Prostate gland (tissue), 2 donors: ENCODE data around the gene TOP2A. TPM values are rescaled to one million over a fixed set of nuclear protein-coding genes. Genes with fewer than 3 reads are reported as not detected.

ENCODE experiments used
- DNase-seq: peaks from one replicate; pipeline ENCODE4 v3.0.0-alpha.2; 2019; ENCODE audit warnings: low spot score
- H3K27ac ChIP-seq, 2 donors: fragments of 200-600 bp; sonication (generic); 2 replicates each; pipeline ENCODE4 v1.5.1; 2017 to 2019
- H3K27me3 ChIP-seq: fragments of 200-600 bp; sonication (generic); replicated peaks from 2 replicates; pipeline ENCODE4 v1.5.1; 2019; ENCODE audit not compliant: insufficient read depth
- H3K36me3 ChIP-seq, 2 donors: fragments of 200-600 bp; sonication (generic); 1 replicate in 1 of 2; 2 replicates in 1 of 2; pipeline versions ENCODE4 v1.5.1 to v1.8.1; 2017 to 2019
- H3K4me1 ChIP-seq: fragments of 200-600 bp; sonication (generic); replicated peaks from 2 replicates; pipeline ENCODE4 v1.5.1; 2019
- H3K4me3 ChIP-seq, 2 donors: fragments of 200-600 bp; sonication (generic); 2 replicates each; pipeline ENCODE4 v1.5.1; 2017 to 2019
- H3K9me3 ChIP-seq: fragments of 200-600 bp; sonication (generic); 2 replicates; pipeline ENCODE4 v1.5.1; 2017
- CTCF ChIP-seq, 4 experiments: fragments of 200-600 bp in 2 of 4; fragments of 450-650 bp in 2 of 4; sonication (generic) in 2 of 4; IDR thresholded peaks; 1 replicate in 3 of 4; 2 replicates in 1 of 4; pipeline ENCODE4 v1.5.1; 2016 to 2019; ENCODE audit warnings: antibody characterized with exemption in 4 of 4, mild to moderate bottlenecking in 2 of 4, moderate library complexity in 2 of 4
- POLR2A ChIP-seq: fragments of 450-650 bp; IDR thresholded peaks from one replicate; pipeline ENCODE4 v1.6.1; 2016; ENCODE audit warnings: antibody characterized with exemption, mild to moderate bottlenecking
- POLR2AphosphoS5 ChIP-seq: sonication (generic); formaldehyde crosslinking; IDR thresholded peaks from one replicate; pipeline ENCODE4 v1.6.1; 2017; ENCODE audit warnings: antibody characterized with exemption
- WGBS: methylation state at CpG from one replicate; pipeline ENCODE4 v1.1.5; 2018; 5-methylcytosine and 5-hydroxymethylcytosine counted together
- intact Hi-C: fragments of 100-400 bp; cut with DNase I; formaldehyde crosslinking; loops from one replicate; pipeline ENCODE4 v1.14.2; 2022
- total RNA-seq, 2 donors: library from RNA; depleted of rRNA; stranded (reverse); fragments of >200 nt; gene quantifications; one replicate each; pipeline ENCODE4 v1.1.0, GENCODE V29; 2016

The TOP2A gene
- total RNA-seq, 2 donors from 2014 or later = 3.1 to 15.9 TPM

- no peak overlapping the region for H3K27ac ChIP-seq
- WGBS = 54% methylated on average over 17 of the region's 17 CpGs
- no peak for DNase-seq
- intact Hi-C loops = no loop called here
- no peaks in the 10 kb centered on the region for H3K27me3 ChIP-seq
- peaks cover 38% of the 10 kb centered on the region for H3K4me1 ChIP-seq
- H3K36me3 ChIP-seq = no peaks in the 10 kb centered on the region
- no peak for TF ChIP-seq CTCF (IDR thresholded peaks at IDR 0.05)
- TF ChIP-seq POLR2AphosphoS5 = no peak
- H3K4me3 ChIP-seq = no peak overlapping the region
- H3K9me3 ChIP-seq = no peaks in the 10 kb centered on the region
These were observed 66.9 kb downstream of the TOP2A start for GRCh38 chr17:40350689-40351358.

- Histone ChIP-seq H3K9me3 (no peaks in the 10 kb centered on the region), H3K36me3 (no peaks in the 10 kb centered on the region), H3K27me3 (no peaks in the 10 kb centered on the region), H3K4me1 (peaks cover 43% of the 10 kb centered on the region), H3K27ac (no peak overlapping the region), H3K4me3 (no peak overlapping the region)
- intact Hi-C loops = loop anchor here (5.0 kb wide), 1 partner anchor 38 kb away; no protein-coding TSS in a partner anchor
- DNase-seq = peak; percentile 42
- TF ChIP-seq POLR2AphosphoS5 (no peak), CTCF (IDR thresholded peaks at IDR 0.05) (no peak)
- 28% methylated on average over 19 of the region's 19 CpGs for WGBS
These were observed 67.6 kb downstream of the TOP2A start for GRCh38 chr17:40349895-40350688.

GRCh38 chr17:40349477-40349894 is 68.2 kb downstream of the TOP2A start:
- peak overlapping the region; percentile 48 to 98 for H3K27ac ChIP-seq
- 17% methylated on average over 10 of the region's 10 CpGs for WGBS
- H3K36me3 ChIP-seq = no peaks in the 10 kb centered on the region
- no peak for DNase-seq
- H3K9me3 ChIP-seq = no peaks in the 10 kb centered on the region
- H3K27me3 ChIP-seq = no peaks in the 10 kb centered on the region
- peaks cover 43% of the 10 kb centered on the region for H3K4me1 ChIP-seq
- intact Hi-C loops = loop anchor here (5.0 kb wide), 1 partner anchor 37 kb away; no protein-coding TSS in a partner anchor
- H3K4me3 ChIP-seq = no peak overlapping the region
- no peak for TF ChIP-seq CTCF (IDR thresholded peaks at IDR 0.05)
- peak; percentile 25 for TF ChIP-seq POLR2AphosphoS5

- no peak overlapping the region for H3K4me3 ChIP-seq
- DNase-seq = peak; percentile 79
- H3K9me3 ChIP-seq = no peaks in the 10 kb centered on the region
- H3K27me3 ChIP-seq = no peaks in the 10 kb centered on the region
- no peaks in the 10 kb centered on the region for H3K36me3 ChIP-seq
- H3K27ac ChIP-seq = peak overlapping the region; percentile 48 to 98
- intact Hi-C loops = loop anchor here (5.0 kb wide), 1 partner anchor 37 kb away; no protein-coding TSS in a partner anchor
- 38% methylated on average over 17 of the region's 17 CpGs for WGBS
- TF ChIP-seq POLR2AphosphoS5 (peak; percentile 59), POLR2A (no peak), CTCF (IDR thresholded peaks at IDR 0.05) (peak in 1 of 4 experiments; percentile 4)
- H3K4me1 ChIP-seq = peaks cover 43% of the 10 kb centered on the region
These were observed 68.9 kb downstream of the TOP2A start for GRCh38 chr17:40348562-40349476.
